HG02840 (cell line): ENCODE results near the gene IGF1R.

Source experiments
- ATAC-seq: cut with Tn5 transposase; IDR thresholded peaks from one replicate; pipeline ENCODE4 v1.9.1; 2021; ENCODE audit warnings: mild to moderate bottlenecking, moderate library complexity, moderate number of reproducible peaks; ENCODE audit not compliant: unreplicated experiment, low FRiP score

Gene IGF1R

DNA sequence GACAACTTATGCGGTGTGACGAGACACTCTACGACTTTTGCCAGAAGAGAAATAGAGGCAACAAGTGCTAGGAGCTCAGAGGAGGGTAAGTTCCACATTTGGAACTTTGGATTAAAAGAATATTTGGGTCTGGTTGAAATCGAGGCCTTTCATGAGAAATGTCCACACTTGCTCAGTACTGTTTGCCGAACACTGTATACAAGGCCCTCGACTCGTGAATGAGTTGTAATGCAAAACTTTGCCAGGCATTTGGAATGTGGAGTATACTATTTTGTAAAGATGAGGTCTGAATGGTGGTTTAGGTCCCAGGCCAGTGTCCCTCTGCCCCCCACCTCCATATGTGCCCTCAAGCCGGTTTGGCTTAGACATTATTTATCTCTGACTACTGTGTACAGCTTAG lies 73.9 kb downstream of the IGF1R start:
- no peak for ATAC-seq

DNA sequence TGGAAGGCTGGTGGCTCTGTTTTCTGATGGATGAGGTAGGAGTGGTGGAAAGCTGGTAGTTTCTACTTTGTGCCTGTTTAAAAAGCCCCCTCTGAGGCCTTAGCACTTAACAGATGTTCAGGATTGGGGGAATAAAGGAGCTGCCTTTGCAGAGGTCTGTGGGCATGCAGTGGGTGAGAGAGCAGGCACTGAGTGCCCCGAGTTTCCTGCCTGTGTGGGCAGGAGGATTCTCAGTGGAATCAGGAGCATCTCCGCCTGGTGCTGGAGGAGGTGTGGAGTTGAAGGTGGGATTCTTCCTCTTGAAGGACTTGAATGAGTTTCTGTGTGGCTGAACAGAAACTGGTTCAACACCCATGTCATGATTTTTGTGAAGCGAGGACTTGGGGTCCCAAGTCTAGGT lies 74.3 kb downstream of the IGF1R start:
- ATAC-seq: no peak

DNA sequence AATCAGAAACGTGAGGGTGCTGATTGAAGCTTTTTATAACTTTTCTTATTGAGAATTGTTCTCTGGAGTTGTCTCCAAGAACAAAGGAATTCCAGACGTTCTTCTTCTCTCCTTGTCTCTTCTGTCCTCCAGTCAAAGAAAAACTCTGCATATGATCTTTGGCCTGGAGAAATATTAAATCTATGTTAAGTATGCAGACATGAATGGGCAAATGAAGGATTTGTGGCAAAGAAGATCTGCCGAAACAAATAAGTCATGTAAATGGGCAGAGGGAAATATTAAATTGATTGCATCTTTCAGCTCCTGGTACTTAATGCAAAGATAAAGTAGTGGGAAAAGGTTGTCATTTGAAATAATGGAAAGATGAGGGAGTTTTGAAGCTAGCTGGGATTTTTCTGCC lies 74.9 kb downstream of the IGF1R start:
- ATAC-seq: no peak

DNA sequence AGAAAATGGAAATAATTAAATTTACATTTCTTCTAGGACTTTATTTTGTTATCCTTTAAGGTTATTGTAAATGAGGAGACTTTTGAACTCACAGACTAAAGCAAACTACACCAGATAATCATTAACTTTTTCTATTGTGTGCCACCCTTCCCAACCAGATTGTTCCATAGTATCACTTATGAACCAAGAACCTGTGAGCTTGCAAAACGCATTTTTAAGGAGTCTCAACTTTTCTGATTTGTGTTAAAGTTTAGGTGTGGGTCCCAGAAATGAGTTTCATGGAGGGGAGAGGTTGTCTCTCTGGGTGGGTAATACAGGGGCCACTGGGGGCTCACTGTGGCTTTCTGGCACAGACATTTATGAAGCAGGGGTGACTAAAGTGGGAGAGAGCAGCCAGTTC lies 75.7 kb downstream of the IGF1R start:
- no peak for ATAC-seq

DNA sequence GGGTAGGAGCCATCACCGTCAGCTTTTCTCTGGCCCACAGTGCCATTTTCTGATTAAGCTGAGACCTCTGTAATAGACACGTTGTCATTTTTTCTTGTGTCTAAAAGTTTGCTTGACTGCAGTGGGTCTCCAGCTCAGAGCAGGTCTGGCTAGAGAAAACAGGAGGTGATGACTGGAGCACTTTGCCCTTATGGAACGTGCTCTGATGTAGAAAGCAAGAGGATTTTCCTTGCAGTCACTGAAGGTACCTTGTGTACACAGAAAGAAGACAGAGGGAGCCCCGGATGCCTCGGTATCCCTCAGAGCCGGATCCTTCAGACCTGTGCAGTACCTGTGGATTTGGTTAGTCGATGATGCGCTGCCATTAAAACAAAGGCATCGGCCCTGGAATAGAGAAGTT lies 76.2 kb downstream of the IGF1R start:
- no peak for ATAC-seq

DNA sequence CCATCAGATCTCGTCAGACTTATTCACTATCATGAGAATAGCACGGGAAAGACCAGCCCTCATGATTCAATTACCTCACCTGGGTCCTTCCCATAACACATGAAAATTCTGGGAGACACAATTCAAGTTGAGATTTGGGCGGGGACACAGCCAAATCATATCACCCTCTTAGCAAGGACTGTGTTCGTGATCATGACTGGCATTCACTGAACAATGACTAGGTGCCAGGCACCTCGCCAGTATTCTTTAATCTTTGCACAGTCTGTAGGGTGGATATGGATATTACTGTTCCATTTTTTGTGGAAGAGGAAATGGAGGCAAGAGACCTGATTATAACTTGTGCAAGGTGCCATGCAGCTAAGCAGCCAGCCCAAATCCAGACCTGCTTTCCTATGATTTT lies 77.5 kb downstream of the IGF1R start:
- ATAC-seq: no peak

DNA sequence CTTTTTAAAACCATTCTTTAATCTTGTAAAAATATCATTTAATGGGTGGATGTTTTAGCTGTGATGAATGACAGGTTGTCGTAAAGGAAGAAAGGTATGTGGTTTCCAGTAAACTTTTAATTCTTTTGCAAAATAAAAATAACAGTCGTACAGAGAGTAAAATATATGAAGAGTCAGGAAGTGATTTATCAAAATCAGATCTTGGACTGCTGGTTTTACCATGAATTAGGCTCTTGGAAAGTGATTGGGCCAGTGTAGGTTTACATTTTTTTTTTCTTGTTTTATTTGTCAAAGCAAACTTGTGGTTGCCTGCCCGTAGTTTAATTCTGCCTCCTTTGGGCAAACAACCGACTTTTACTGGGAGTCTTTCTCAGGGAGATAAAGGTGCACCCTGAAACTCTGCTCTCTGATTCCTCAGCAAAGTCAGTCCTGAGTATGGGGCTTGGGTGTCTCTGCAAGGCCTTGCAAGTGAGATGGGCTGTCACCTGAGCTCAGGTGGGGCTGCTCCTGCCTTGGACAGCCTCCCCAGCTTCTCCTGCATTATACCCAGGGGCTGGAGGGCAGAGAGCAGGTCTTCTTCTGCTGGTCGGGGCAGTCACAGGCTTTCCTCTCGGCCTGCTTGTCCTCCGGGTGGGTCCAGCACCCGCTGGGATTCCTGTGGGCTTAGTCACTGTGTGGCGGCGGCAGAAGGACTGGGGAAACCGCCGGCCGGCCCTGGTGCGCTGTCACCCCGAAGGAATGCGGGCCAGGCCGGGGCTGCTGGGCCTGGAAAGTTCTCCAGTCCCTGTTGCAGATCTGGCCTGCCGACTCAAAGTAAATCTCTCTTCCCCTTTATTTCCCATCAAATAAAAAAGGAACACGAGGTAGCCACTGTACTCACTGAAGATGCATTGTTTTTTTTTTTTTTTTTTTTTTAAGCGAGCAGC lies 79.0 kb downstream of the IGF1R start:
- no peak for ATAC-seq

DNA sequence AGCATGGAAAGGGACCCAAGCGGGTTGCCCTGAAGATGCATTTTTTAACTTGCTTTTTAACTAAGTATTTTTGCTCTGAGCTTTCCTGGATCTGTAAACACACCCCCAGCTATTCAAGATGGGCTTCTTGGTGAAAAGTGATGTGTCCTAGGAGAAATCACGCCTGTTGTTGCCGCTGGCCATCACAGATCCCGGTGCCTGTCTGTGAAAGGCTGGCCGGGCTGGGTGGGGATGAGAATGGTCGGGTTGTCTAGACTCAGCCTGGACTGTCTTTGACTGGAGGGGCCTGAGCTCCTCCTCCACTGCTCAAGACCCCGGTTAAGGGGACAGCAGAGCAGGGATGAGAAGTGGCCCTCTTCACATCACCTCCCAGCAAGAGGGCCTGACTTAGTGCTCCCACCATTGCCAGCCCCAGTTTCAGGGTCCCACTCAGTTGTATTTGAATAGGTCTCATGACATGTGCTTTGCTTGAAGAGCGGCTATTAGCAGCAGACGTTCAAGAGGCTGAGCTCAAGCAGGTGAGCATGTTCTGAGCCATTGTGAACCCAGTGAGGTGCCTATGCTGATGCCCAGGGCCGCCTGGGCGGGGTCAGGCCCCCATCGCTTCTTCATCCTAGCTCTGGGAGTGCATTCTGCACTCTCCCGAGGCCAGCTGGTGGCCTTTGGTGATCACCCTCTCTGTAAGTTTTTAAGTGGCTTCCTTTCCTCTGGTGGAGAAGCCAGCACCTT lies 79.9 kb downstream of the IGF1R start:
- no peak for ATAC-seq

DNA sequence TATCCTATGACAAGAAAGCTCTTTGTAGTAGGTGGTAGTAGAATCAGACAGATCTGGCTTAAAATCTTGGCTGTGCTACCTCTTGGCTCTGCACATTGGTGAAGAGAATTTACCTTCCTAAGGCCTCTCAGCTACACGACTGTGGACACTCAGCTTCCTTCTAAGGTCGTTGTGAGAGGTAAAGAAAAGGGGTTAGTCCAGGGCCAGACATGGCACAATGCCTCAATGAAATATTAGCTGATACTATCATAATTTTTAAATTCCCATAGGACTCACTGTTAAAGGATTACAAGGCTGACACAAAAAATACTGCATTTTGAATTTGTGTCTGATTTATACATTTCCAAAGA lies 80.4 kb downstream of the IGF1R start:
- no peak for ATAC-seq

DNA sequence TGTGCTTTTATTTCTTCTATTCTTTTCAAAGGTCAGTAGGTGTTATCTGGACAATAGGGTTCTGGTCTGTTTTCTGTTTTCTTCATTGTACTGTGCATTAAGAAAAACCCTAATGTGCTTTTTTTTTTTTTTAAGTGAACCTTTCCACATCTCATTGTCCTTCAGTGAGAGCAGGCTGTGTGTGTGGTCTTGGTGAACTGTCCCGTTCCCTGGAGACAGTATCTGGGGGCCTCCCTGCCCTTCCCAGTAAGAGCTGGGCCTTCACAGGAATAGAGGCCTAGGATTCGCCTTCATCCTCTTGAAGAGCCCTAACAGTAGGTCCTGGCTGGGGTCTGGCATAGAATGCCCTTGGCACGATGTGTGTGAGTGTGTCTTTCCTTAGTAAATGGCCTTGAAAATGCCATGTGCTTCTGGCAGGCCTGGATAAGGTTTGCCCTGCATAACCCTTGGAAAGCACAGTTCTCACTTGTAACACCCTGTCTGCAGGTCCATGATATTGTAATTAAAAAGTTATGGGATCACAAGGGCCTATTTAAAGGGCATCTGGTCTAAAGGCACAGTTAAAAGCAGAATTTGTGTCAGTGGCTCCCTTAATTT lies 81.2 kb downstream of the IGF1R start:
- no peak for ATAC-seq

DNA sequence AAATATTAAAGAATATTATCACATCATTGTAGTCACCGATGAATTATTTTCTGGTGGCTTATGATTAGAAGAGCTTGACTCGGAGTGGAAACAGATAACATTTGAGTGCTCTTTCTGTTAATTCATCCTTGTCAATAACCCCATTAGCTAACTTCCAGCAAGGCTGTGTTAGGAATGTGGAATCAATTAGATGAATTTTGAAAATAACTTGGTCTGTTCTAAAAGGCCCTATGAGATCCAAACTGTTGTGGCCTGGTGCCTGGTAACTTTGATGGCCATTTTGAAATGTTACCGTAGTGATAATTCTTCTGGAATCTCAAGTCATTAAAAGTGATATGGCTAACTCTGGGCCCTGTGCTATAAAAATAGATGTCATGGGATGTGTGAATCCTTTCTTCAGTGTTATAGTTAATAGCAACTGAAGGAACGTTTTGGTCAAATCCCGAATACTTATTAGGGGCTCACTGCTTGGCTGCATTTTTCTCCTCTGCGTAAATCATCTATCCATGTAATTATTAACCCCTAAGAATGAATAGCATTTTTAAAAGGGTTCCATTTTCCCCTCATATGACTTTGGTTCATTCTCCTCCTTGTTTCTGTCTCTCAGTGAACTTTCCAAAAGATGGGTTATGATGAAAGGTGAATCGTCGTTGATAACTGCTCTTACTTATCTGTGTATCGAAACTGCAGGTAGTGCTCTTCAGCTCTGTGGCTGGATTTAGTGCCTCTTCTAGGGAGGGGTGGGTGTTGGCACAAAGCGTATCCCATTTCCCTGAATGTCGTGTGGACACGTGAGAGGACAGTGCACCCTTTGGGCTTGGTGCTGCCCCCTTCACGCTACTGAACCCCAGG lies 82.7 kb downstream of the IGF1R start:
- no peak for ATAC-seq

DNA sequence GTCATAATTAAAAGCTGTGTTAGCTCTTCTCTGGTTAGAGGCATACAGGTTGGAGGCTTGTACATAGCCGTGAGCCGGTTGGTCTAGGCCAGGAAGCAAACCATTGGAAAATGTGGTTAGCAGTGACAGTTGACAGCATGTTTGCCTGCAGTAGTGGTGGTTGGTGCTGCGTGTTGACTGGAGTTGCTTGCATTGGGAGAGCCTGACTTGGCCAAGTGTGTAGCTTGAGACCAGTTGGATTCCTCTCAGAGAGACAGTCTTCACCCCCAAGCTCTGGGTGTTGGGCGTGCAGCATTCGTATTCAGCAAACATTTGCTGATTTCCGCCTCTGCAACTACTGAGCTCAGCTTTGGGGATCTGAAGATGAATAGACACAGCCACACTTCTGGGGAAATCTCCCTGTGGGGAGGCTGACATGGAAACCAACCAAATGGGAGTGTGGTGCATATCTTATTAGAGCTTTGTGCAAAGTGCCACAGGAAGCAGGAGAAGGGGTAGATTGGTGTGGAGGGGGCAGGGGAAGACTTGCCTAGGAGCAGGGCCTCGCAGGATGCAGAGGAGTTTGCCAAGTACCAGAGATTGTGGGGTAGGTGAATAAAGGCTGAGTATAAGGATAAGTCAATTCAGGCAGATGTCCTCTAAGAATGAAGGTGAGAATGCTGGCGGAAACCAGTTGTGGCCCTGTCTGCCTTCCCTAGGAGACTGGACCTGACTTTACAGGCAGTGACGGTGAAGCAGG lies 83.5 kb downstream of the IGF1R start:
- ATAC-seq: no peak

DNA sequence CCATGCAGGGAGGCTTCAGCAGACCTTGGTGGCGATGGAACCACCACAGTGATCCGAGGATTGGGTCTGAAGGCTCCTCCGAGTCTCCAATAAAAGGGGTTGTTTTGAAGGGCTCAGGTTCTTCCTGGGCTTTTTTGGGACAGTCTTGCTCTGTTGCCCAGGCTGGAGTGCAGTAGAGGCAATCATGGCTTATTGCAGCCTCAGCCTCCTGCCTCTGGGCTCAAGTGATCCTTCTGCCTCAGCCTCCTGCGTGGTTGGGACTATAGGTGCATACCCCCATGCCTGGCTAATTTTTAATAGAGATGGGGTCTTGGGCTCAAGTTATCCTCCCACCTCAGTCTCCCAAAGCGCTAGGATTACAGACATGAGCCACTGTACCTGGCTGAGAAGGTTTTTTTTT lies 84.8 kb downstream of the IGF1R start:
- no peak for ATAC-seq

DNA sequence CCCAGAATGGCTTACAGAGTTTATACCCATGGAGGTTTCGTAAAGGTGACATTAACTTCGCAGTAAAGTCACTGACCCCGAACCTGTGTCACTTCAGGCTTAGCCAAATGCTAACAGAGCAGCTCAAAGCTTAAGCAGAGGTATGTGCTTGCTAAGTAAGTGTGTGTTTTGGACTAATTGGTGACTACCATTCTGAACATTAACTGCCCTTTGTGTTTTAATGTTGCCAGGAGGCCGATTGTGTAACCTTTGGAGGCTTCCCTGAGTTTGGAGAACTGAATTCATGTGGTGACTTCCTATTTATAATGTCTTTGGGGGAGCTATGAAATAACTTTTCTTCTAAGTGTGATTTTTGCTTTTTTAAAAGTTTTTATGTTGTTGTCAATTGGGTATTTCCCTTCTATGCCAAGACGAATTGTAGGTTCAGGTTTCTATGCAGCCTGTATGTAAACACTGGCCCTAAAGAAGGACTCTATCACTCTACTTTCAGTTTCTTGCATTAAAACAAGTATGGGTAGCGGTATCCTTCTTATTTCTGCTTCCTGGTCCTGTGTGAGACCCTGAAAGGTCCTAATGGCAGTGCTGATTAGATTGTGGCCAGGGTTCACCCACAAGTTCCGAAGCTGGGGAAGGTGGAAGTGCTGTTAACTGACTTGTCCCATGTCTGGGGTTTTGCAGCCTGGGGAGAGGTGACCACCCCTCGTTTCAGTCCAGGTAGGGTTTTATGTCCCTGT lies 86.3 kb downstream of the IGF1R start:
- no peak for ATAC-seq

DNA sequence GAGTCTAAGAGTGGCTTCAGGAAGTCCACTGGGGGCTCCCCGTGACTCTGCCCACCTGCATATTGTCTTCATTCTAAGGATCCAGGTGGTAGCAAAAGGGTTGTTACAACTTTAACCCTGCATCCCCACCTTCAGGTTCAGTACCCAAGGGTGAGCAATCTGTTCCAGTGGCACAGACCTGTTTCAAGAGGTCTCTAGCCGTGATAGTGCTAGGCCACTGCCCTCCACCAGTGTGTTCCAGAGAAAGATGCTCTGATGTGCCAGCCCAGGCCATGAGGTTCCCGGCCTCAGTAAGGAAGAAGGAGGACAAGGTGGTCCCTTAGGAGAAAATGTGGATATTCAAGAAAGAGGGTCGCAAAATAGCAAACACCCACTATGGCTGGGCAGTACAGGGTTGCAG lies 87.0 kb downstream of the IGF1R start:
- no peak for ATAC-seq

DNA sequence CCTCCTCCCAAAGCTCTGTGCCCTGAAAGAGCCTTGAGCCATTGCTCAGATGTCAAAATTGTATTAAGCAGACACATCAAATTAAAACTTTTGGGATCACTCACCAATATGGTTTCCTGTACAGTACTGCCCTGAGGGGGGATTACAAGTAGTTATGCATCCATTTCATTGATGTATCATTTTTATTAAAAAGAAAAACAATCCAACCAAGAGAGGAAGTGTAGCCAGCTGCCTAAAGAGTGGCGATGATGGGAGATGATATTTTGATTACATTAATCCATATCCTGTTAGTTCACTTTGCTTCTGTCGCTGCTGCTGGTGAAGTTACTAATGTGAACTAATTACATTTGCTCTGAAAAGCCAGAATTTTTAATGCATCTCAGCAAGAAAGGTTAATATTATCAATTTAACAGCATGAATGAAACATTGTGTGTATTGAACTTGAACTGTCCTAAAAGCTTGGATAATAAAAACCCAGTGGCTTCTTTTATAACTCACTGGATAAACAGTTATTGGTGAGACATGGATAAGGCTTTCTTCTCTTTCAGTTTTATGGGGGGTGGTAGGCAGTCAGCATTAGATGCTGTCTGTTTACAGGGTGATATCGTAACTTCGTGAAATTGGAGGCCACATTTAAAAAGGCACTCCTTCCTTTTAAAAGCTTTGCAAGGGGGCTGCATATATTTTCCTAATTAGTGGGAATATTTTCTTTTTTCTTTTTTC lies 87.7 kb downstream of the IGF1R start:
- no peak for ATAC-seq

DNA sequence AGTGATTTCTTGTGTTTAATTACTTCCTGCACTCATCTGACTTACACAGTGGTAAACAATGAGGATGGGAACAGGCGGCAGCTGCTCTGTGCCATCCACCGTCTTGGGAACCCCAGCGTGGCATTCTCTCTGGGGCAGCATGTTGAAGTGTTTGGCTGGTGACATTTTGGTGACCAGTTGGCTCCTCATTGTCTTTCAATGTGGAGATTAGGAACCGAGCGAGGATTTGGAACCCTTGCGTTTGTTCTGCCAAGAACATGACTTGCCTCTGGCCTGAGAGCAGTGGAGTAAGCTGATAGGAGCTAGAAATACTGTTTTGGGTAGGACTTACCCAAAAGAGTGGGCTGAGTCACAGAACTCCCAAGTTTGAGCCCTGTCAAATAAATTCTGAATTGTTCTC lies 88.8 kb downstream of the IGF1R start:
- ATAC-seq: no peak

DNA sequence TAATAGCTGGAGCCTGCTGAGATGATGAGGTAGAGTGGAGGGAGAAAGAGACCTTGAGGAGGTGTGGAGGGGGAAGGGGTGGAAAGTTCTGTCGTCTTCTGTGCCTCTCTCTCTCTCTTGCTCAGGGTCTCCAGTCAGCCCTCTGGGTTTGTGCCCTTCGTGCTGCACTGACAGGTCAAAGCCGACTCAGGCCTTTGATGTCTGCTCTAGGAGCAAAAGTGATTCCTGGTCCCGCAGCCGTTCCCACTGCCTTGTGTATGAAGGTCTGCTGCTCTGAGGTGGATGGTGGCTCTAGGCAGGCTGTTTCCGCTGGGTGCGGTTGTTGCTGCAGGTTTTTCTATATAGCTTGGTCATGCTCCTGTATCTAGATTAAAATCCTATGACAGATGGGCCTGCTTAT lies 89.4 kb downstream of the IGF1R start:
- ATAC-seq: no peak
